T47D (cell line): ENCODE data around the gene DEFB127.
"Not testable (repeated sequence)": the region's sequence is repeated elsewhere in the genome, so short reads cannot be mapped to it uniquely, and the experiment has no call there.

Experiments used
- DNase-seq, 2 experiments: peaks; one replicate each; pipeline versions ENCODE4 v3.0.0 to v3.0.0-alpha.2; 2011 to 2012; ENCODE audit warnings: low read depth in 1 of 2, low spot score in 1 of 2
- JUND ChIP-seq: IDR thresholded peaks from 2 replicates; pipeline ENCODE4 v1.6.1; 2012; ENCODE audit warnings: low read depth
- in situ Hi-C: cut with HindIII; loops from 2 replicates; pipeline ENCODE4 v1.10.0; 2016; ENCODE audit warnings: low sequenced_read_pairs, low pct_unique_long_range_greater_than_20kb

DEFB127 gene

GRCh38 chr20:198225-198624 lies 41.0 kb downstream of the DEFB127 start:
- DNase-seq, result no peak
- no peak for TF ChIP-seq JUND
- in situ Hi-C loops, result no loop called here

DNA sequence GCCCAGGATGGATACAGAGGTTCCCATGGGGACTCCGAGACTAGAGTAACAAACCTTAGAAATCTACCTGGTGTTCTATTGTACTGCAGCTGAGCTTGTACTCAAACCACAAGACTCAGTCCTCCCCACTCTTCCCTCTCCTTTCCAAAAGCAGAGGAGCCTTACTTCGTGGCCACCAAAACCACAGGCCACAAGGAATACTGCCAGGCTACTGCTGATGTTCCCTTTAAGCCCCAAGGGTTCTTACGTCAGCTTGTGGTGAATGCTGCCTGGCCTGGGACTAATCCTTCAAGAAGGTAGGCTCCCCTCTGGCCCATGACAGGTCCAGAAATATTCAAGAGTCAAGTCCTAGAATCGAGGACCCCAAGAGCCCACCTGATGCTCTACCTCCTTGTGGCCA lies 42.7 kb downstream of the DEFB127 start:
- peak in 1 of 2 experiments; percentile 25 for DNase-seq
- in situ Hi-C loops, result no loop called here
- TF ChIP-seq JUND, result no peak

DNA sequence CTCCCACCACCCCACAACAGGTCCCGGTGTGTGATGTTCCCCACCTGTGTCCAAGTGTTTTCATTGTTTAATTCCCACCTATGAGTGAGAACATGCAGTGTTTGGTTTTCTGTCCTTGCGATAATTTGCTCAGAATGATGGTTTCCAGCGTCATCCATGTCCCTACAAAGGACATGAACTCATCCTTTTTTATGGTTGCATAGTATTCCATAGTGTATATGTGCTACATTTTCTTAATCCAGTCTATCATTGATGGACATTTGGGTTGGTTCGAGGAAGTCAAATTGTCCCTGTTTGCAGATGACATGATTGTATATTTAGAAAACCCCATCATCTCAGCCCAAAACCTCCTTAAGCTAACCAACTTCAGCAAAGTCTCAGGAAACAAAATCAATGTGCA lies 46.4 kb downstream of the DEFB127 start:
- DNase-seq, in situ Hi-C loops: not testable (repeated sequence)
